ENCODE results near the gene FGD3.

Gene FGD3

DNA sequence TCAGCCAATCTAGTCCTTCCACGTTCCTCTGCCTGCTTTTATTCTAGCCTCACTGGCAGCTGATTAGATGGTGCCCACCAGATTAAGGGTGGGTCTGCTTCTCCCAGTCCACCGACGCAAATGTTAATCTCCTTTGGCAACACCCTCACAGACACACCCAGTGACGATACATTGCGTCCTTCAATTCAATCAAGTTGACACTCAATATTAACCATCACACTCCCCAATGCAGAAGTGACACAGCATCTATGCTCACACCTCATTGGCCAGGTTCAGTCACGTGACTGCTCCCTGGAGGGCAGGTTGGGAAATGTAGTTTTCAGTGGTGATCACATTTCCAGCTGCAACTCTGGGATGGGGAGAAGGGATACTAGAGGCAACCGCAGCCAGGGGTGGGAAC is 124.1 kb downstream of the FGD3 start:
- no peak overlapping the region for H3K4me3 ChIP-seq (ENCODE audit: low read depth, low read length)

DNA sequence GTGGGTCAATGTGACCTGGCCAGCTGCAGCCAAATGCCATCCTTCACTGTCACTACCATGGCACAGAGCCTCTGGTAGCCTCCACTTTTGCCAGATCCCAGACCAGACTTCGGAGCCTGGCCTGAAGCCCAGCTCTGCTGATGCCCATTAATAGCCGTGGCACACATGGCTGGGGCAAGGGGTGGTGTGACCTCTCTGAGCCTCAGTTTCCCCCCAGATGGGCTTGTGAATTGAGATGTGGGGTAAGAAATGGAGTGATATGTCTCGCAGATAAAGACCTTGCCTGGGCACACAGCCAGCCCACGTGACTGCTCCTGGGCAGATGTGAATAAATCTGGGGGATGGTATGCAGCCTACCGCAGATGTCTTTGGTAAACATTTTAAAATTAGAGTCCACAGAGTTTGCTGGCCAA is 125.1 kb downstream of the FGD3 start:
- H3K4me3 ChIP-seq (ENCODE audit: low read depth, low read length): no peak overlapping the region

- no peak overlapping the region for H3K4me3 ChIP-seq (ENCODE audit: low read depth, low read length)
These were observed 128.9 kb downstream of the FGD3 start for GRCh38 chr9:93076101-93076791.

GRCh38 chr9:93076792-93077128 is 129.4 kb downstream of the FGD3 start:
- H3K4me3 ChIP-seq (ENCODE audit: low read depth, low read length): no peak overlapping the region

GRCh38 chr9:93077367-93077766 is 130.0 kb downstream of the FGD3 start:
- no peak overlapping the region for H3K4me3 ChIP-seq (ENCODE audit: low read depth, low read length)

- no peak overlapping the region for H3K4me3 ChIP-seq (ENCODE audit: low read depth, low read length)
These were observed 130.5 kb downstream of the FGD3 start for GRCh38 chr9:93077811-93078210.

- H3K4me3 ChIP-seq (ENCODE audit: low read depth, low read length): no peak overlapping the region
These were observed 132.0 kb downstream of the FGD3 start for GRCh38 chr9:93079371-93079770.

DNA sequence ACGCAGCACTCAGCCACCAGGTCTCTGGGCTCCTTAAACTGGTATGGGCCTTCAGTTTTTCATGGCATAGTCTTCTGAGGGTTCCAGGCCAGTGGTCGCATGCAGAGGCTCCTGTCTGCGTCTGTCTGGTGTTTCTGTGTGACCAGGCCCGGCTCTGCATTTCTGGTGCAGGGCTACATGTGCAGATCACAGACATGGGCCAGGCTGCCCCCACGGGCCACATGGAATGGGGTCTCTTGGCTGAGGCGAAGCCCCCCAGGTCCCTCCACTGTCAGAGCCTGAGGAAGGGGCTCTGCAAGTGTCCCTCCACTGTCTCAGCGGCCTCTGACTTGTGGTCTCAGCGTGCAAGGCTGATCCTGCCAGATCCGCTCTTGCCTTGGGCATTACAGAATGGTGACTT is 133.1 kb downstream of the FGD3 start:
- no peak overlapping the region for H3K4me3 ChIP-seq (ENCODE audit: low read depth, low read length)

DNA sequence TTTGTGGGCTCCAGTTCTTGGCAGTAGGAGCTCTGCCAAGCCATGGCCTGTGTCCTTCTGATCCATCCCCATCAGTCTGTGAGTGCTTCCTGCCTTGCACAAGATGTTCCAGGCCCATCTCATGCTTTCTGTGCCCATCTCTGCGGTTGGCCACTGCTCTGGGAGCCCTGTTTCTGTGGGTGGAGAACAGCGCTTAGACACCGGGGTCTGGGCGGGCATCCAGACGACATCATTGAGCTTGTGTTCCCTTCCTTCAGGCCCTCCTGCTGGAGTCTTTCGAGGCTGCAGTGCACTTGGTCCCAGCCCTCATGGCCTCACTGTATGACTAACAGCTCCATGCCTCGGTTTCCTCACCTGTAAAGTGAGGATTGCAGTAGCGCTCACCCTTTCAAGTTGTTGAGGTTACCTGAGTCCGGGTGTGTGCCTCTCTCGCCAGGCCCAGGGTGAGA is 133.8 kb downstream of the FGD3 start:
- H3K4me3 ChIP-seq (ENCODE audit: low read depth, low read length): no peak overlapping the region

- H3K4me3 ChIP-seq (ENCODE audit: low read depth, low read length): no peak overlapping the region
These were observed 134.6 kb downstream of the FGD3 start for GRCh38 chr9:93081931-93082330.

DNA sequence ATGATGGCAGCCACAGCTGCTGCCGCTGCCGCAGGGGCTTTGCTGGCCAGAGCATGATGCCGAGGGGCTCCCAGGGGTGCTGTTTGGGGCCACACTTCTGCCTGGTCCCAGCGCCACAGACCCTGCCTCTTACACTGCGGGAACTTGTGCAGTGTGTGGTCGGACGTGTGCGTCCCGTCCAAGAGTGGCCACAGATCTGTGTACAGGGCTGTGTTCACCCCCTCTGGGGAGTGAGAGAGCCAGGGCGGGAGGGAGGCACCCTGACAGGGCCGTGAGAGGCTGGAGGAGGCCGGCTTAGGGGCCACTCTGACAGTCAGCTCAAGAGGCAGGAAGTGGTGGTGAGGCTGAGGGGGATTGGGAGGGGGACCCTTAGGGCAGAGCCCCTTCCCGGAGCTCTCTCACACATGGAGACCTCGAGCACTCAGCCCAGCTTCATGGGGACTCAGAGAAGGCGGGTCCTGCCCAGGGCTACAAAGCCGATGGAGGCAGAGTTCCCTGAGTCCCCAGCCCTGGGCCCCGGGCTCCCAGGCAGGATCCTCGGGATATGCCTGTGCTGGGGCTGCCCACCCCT is 135.6 kb downstream of the FGD3 start:
- no peak overlapping the region for H3K4me3 ChIP-seq (ENCODE audit: low read depth, low read length)

- no peak overlapping the region for H3K4me3 ChIP-seq (ENCODE audit: low read depth, low read length)
These were observed 136.5 kb downstream of the FGD3 start for GRCh38 chr9:93083592-93084470.

- no peak overlapping the region for H3K4me3 ChIP-seq (ENCODE audit: low read depth, low read length)
These were observed 137.2 kb downstream of the FGD3 start for GRCh38 chr9:93084471-93084881.

DNA sequence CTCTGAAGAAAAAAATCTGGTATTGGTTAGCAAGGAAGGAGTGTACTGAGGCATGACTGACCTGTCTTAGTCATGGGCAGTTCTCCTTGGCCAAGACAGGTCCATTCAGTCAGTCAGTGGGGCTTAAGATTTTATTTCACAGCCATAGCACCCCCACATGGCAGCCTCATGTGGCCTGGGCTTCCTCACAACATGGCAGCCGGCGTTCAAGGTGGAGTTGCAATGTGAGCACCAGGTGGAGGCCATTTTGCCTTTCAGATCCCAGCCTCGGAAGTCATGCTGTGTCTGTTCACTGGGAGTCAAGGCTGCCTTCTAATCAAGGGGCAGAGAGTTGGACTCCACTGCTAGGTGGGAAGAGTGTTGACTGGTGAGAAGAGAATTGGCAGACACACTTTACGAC is 138.4 kb downstream of the FGD3 start:
- H3K4me3 ChIP-seq (ENCODE audit: low read depth, low read length): no peak overlapping the region

Data from iPS-11a (cell line).